HAP-1 (cell line): ENCODE measurements around the gene FBXW9.
A peak's percentile ranks its signal among the peaks of the same experiment; 100 is the strongest.

ENCODE experiments used
- DNase-seq, 2 experiments: peaks; one replicate each; pipeline ENCODE4 v3.0.0-alpha.2; 2016 to 2020; ENCODE audit warnings: low spot score in 2 of 2
- H3K27me3 ChIP-seq: fragments of 250-450 bp; sonication (Bioruptor Pico); 2 replicates; pipeline ENCODE4 v1.5.1; 2020; ENCODE audit warnings: low read depth, mild to moderate bottlenecking, moderate library complexity
- H3K36me3 ChIP-seq: fragments of 250-450 bp; sonication (Bioruptor Pico); replicated peaks from 2 replicates; pipeline ENCODE4 v1.5.1; 2020; ENCODE audit warnings: mild to moderate bottlenecking
- H3K4me1 ChIP-seq: fragments of 250-450 bp; sonication (Bioruptor Pico); 2 replicates; pipeline ENCODE4 v1.5.1; 2020; ENCODE audit warnings: mild to moderate bottlenecking
- H3K4me3 ChIP-seq: fragments of 250-450 bp; sonication (Bioruptor Pico); 2 replicates; pipeline ENCODE4 v1.5.1; 2020; ENCODE audit warnings: mild to moderate bottlenecking, moderate library complexity
- H3K9me3 ChIP-seq: fragments of 250-450 bp; sonication (Bioruptor Pico); 2 replicates; pipeline ENCODE4 v1.5.1; 2020; ENCODE audit warnings: mild to moderate bottlenecking, moderate library complexity
- in situ Hi-C: fragments of 300-500 bp; cut with MboI; formaldehyde crosslinking; loops from 3 replicates; pipeline ENCODE4 v1.14.3; 2020; ENCODE audit warnings: low sequenced_read_pairs, inconsistent platforms, mixed read lengths

Gene FBXW9

GRCh38 chr19:12667731-12668302 lies 28.6 kb downstream of the FBXW9 start:
- in situ Hi-C loops, result no loop called here
- no peak for DNase-seq
- Histone ChIP-seq H3K9me3 (peaks cover 7% of the 10 kb centered on the region; the same call in 1 of the 2 replicates), H3K36me3 (peaks cover 45% of the 10 kb centered on the region), H3K4me1 (peaks cover 21% of the 10 kb centered on the region), H3K4me3 (no peak overlapping the region; the same call in 1 of the 2 replicates), H3K27me3 (no peaks in the 10 kb centered on the region)

GRCh38 chr19:12666265-12667048 lies 30.0 kb downstream of the FBXW9 start, which contains the start of the genes MAN2B1 and WDR83:
TSS of gene MAN2B1 (minus strand) at chr19:12666742. CDS start at chr19:12666701, 41 bp downstream.
TSS of gene WDR83 (plus strand) at chr19:12666807. CDS start at chr19:12669791, 2,984 bp downstream.
- H3K9me3 ChIP-seq, result peaks cover 7% of the 10 kb centered on the region; the same call in 1 of the 2 replicates
- H3K27me3 ChIP-seq, result no peaks in the 10 kb centered on the region
- peaks cover 21% of the 10 kb centered on the region for H3K4me1 ChIP-seq
- peak within 1 kb of the TSS; percentile 91 for H3K4me3 ChIP-seq
- peak; percentile 78 to 90 for DNase-seq
- H3K36me3 ChIP-seq, result peaks cover 40% of the 10 kb centered on the region
- in situ Hi-C loops, result no loop called here

- H3K36me3 ChIP-seq, result peaks cover 45% of the 10 kb centered on the region
- in situ Hi-C loops, result no loop called here
- peaks cover 21% of the 10 kb centered on the region for H3K4me1 ChIP-seq
- peak overlapping the region; percentile 91 for H3K4me3 ChIP-seq
- peaks cover 7% of the 10 kb centered on the region; the same call in 1 of the 2 replicates for H3K9me3 ChIP-seq
- no peak for DNase-seq
- no peaks in the 10 kb centered on the region for H3K27me3 ChIP-seq
Measured at GRCh38 chr19:12665671-12666264, 30.7 kb downstream of the FBXW9 start.

GRCh38 chr19:12665281-12665573 lies 31.2 kb downstream of the FBXW9 start:
- Histone ChIP-seq H3K27me3 (no peaks in the 10 kb centered on the region), H3K4me3 (no peak overlapping the region), H3K4me1 (peaks cover 19% of the 10 kb centered on the region), H3K36me3 (peaks cover 47% of the 10 kb centered on the region), H3K9me3 (peaks cover 7% of the 10 kb centered on the region; the same call in 1 of the 2 replicates)
- in situ Hi-C loops, result no loop called here
- DNase-seq, result no peak

- Histone ChIP-seq H3K36me3 (peaks cover 50% of the 10 kb centered on the region), H3K9me3 (peaks cover 6% of the 10 kb centered on the region; the same call in 1 of the 2 replicates), H3K4me3 (no peak overlapping the region), H3K4me1 (peaks cover 19% of the 10 kb centered on the region), H3K27me3 (no peaks in the 10 kb centered on the region)
- peak; percentile 38 to 80 for DNase-seq
- in situ Hi-C loops, result no loop called here
Measured at GRCh38 chr19:12664406-12665280, 31.8 kb downstream of the FBXW9 start.

GRCh38 chr19:12660980-12661379 lies 35.5 kb downstream of the FBXW9 start:
- no peak for DNase-seq
- Histone ChIP-seq H3K9me3 (no peaks in the 10 kb centered on the region), H3K4me1 (peaks cover 4% of the 10 kb centered on the region), H3K27me3 (no peaks in the 10 kb centered on the region), H3K4me3 (no peak overlapping the region), H3K36me3 (peaks cover 65% of the 10 kb centered on the region)
- in situ Hi-C loops, result no loop called here

- DNase-seq, result no peak
- Histone ChIP-seq H3K27me3 (no peaks in the 10 kb centered on the region), H3K4me1 (no peaks in the 10 kb centered on the region), H3K9me3 (no peaks in the 10 kb centered on the region), H3K4me3 (no peak overlapping the region), H3K36me3 (peaks cover 47% of the 10 kb centered on the region)
- in situ Hi-C loops, result no loop called here
Measured at GRCh38 chr19:12657966-12658365, 38.5 kb downstream of the FBXW9 start.

GRCh38 chr19:12656899-12657571 lies 39.4 kb downstream of the FBXW9 start:
- H3K9me3 ChIP-seq, result no peaks in the 10 kb centered on the region
- H3K4me1 ChIP-seq, result no peaks in the 10 kb centered on the region
- no peaks in the 10 kb centered on the region for H3K27me3 ChIP-seq
- in situ Hi-C loops, result no loop called here
- H3K36me3 ChIP-seq, result peaks cover 41% of the 10 kb centered on the region
- DNase-seq, result peak in 1 of 2 experiments; percentile 49
- H3K4me3 ChIP-seq, result no peak overlapping the region

GRCh38 chr19:12655546-12655945 lies 40.9 kb downstream of the FBXW9 start:
- peaks cover 30% of the 10 kb centered on the region for H3K36me3 ChIP-seq
- no peaks in the 10 kb centered on the region for H3K27me3 ChIP-seq
- in situ Hi-C loops, result no loop called here
- no peaks in the 10 kb centered on the region for H3K9me3 ChIP-seq
- H3K4me3 ChIP-seq, result no peak overlapping the region
- no peaks in the 10 kb centered on the region for H3K4me1 ChIP-seq
- no peak for DNase-seq

- Histone ChIP-seq H3K36me3 (peaks cover 11% of the 10 kb centered on the region; the same call in 1 of the 2 replicates), H3K4me3 (no peak overlapping the region), H3K27me3 (no peaks in the 10 kb centered on the region), H3K9me3 (no peaks in the 10 kb centered on the region), H3K4me1 (no peaks in the 10 kb centered on the region)
- no peak for DNase-seq
- in situ Hi-C loops, result no loop called here
Measured at GRCh38 chr19:12652219-12652618, 44.2 kb downstream of the FBXW9 start.

GRCh38 chr19:12649941-12650340 lies 46.5 kb downstream of the FBXW9 start:
- Histone ChIP-seq H3K27me3 (no peaks in the 10 kb centered on the region), H3K9me3 (no peaks in the 10 kb centered on the region), H3K36me3 (no peaks in the 10 kb centered on the region), H3K4me1 (no peaks in the 10 kb centered on the region), H3K4me3 (no peak overlapping the region)
- in situ Hi-C loops, result no loop called here
- DNase-seq, result no peak

- Histone ChIP-seq H3K9me3 (no peaks in the 10 kb centered on the region), H3K4me1 (no peaks in the 10 kb centered on the region), H3K27me3 (no peaks in the 10 kb centered on the region), H3K4me3 (no peak overlapping the region), H3K36me3 (no peaks in the 10 kb centered on the region)
- in situ Hi-C loops, result no loop called here
- DNase-seq, result no peak
Measured at GRCh38 chr19:12648088-12648487, 48.3 kb downstream of the FBXW9 start.

- no peak overlapping the region for H3K4me3 ChIP-seq
- peak in 1 of 2 experiments; percentile 44 for DNase-seq
- no peaks in the 10 kb centered on the region for H3K4me1 ChIP-seq
- in situ Hi-C loops, result no loop called here
- no peaks in the 10 kb centered on the region for H3K27me3 ChIP-seq
- H3K36me3 ChIP-seq, result no peaks in the 10 kb centered on the region
- no peaks in the 10 kb centered on the region for H3K9me3 ChIP-seq
Measured at GRCh38 chr19:12647490-12648071, 48.9 kb downstream of the FBXW9 start.
